ENCODE results near the gene HBA1. TPM values are rescaled to one million over a fixed set of nuclear protein-coding genes. Genes with fewer than 3 reads are reported as not detected.
A peak's percentile ranks its signal among the peaks of the same experiment; 100 is the strongest.

Gene HBA1
- total and polyA plus RNA-seq, 9 of the 15 experiments (the other 6 are each of a cell fraction or from before 2014, with no cell fraction given): 128 to 2,388 (median 380) TPM

DNA sequence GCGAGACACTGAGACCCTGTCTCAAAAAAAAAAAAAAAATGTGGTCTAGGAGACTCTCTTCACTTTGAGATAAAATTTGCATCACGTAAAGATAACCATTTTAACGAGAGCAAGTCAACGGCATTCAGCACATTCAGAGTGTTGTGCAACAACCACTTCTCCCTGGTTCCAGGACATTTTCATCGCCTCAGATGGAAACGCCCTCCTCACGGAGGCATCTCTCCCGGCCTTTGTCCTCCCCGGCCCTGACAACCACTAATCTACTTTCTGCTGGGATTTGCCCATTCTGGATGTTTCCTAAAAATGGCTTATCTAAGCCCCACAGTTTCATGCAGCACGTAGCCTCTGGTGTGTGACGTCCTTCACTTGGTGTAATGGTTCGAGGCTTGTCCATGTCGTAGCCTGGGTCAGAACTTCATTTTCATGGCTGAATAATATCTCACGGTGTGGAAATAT is 31.7 kb upstream of the HBA1 start (continued):
- TF ChIP-seq ATF2 (CRISPR knock-in tag; IDR thresholded peaks at IDR 0.05) (no peak), SP2 (IDR thresholded peaks at IDR 0.05; ENCODE audit: extremely low read depth, low read depth, low read length, poor library complexity, severe bottlenecking) (no peak), ARID1B (IDR thresholded peaks at IDR 0.05) (peak; percentile 83), SAP30 (IDR thresholded peaks at IDR 0.05; ENCODE audit: borderline replicate concordance, insufficient read depth, low read depth, low read length, poor library complexity, severe bottlenecking) (no peak), ATF6 (CRISPR knock-in tag; IDR thresholded peaks at IDR 0.05) (no peak), NBN (IDR thresholded peaks at IDR 0.05; ENCODE audit: low read depth) (peak; percentile 64; the same call in 1 of the 2 replicates), ZFP36 (IDR thresholded peaks at IDR 0.05; ENCODE audit: low read depth, low read length, partially characterized antibody) (no peak), CBFA2T2 (conservative IDR thresholded peaks at IDR 0.05) (peak; percentile 74), CCNT2 (IDR thresholded peaks at IDR 0.05; ENCODE audit: borderline replicate concordance, extremely low read depth, insufficient read length, low read depth, low read length) (no peak), ZFX (CRISPR knock-in tag; IDR thresholded peaks at IDR 0.05) (peak; percentile 27; the same call in 1 of the 2 replicates), HDAC3 (IDR thresholded peaks at IDR 0.05; ENCODE audit: borderline replicate concordance, partially characterized antibody) (peak; percentile 57), ZNF239 (CRISPR knock-in tag; IDR thresholded peaks at IDR 0.05) (no peak), KDM1A (IDR thresholded peaks at IDR 0.05) (peak; percentile 84 to 90), FOXJ3 (CRISPR knock-in tag; IDR thresholded peaks at IDR 0.05) (no peak), TAL1 (IDR thresholded peaks at IDR 0.05) (peak; percentile 69), TRIM24 (IDR thresholded peaks at IDR 0.05) (peak in 1 of 2 experiments; percentile 62; a peak in 2 of 4 replicates), HEY1 (CRISPR knock-in tag; IDR thresholded peaks at IDR 0.05; ENCODE audit: borderline replicate concordance) (no peak), RCOR1 (IDR thresholded peaks at IDR 0.05; ENCODE audit: borderline replicate concordance in 1 of 2, low read depth in 2 of 2, low read length in 2 of 2) (peak in 1 of 2 experiments; percentile 88; a peak in 2 of 4 replicates)
- TF ChIP-seq, protein P1, sequence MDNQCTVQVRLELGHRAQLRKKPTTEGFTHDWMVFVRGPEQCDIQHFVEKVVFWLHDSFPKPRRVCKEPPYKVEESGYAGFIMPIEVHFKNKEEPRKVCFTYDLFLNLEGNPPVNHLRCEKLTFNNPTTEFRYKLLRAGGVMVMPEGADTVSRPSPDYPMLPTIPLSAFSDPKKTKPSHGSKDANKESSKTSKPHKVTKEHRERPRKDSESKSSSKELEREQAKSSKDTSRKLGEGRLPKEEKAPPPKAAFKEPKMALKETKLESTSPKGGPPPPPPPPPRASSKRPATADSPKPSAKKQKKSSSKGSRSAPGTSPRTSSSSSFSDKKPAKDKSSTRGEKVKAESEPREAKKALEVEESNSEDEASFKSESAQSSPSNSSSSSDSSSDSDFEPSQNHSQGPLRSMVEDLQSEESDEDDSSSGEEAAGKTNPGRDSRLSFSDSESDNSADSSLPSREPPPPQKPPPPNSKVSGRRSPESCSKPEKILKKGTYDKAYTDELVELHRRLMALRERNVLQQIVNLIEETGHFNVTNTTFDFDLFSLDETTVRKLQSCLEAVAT (IDR thresholded peaks at IDR 0.05): 0 out of 4 replicates have a peak, but pooled peaks of 1 of the 2 experiments have one; percentile 17
- TF ChIP-seq, protein P2, sequence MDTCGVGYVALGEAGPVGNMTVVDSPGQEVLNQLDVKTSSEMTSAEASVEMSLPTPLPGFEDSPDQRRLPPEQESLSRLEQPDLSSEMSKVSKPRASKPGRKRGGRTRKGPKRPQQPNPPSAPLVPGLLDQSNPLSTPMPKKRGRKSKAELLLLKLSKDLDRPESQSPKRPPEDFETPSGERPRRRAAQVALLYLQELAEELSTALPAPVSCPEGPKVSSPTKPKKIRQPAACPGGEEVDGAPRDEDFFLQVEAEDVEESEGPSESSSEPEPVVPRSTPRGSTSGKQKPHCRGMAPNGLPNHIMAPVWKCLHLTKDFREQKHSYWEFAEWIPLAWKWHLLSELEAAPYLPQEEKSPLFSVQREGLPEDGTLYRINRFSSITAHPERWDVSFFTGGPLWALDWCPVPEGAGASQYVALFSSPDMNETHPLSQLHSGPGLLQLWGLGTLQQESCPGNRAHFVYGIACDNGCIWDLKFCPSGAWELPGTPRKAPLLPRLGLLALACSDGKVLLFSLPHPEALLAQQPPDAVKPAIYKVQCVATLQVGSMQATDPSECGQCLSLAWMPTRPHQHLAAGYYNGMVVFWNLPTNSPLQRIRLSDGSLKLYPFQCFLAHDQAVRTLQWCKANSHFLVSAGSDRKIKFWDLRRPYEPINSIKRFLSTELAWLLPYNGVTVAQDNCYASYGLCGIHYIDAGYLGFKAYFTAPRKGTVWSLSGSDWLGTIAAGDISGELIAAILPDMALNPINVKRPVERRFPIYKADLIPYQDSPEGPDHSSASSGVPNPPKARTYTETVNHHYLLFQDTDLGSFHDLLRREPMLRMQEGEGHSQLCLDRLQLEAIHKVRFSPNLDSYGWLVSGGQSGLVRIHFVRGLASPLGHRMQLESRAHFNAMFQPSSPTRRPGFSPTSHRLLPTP (IDR thresholded peaks at IDR 0.05; ENCODE audit: borderline replicate concordance, extremely low read depth, insufficient read length): peak; percentile 48
